HG03575 (cell line): ENCODE data around the gene MAPKAPK3.

Experiments
- ATAC-seq: cut with Tn5 transposase; IDR thresholded peaks from one replicate; pipeline ENCODE4 v1.9.1; 2021; ENCODE audit not compliant: unreplicated experiment, insufficient number of reproducible peaks, low FRiP score; ENCODE audit errors: extremely low read depth

The MAPKAPK3 gene

DNA sequence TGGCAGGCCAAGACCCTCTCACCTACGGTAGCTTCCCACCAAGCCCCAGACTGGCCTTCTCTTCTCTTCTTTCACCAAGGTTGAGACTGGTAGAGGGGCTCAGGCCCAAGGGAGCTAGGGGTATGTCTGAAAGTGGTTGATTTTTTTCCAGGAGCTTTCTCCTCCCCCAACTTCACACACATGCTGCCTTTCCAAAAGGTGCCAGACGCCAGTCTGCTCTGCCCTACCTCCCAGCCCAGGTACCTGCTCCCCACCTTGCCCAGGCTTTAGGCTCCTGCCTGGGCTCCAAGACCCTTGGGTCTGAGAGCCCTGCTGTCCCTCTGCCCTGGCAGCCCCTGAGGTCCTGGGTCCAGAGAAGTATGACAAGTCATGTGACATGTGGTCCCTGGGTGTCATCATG, 28.4 kb downstream of the MAPKAPK3 start:
- no peak for ATAC-seq

DNA sequence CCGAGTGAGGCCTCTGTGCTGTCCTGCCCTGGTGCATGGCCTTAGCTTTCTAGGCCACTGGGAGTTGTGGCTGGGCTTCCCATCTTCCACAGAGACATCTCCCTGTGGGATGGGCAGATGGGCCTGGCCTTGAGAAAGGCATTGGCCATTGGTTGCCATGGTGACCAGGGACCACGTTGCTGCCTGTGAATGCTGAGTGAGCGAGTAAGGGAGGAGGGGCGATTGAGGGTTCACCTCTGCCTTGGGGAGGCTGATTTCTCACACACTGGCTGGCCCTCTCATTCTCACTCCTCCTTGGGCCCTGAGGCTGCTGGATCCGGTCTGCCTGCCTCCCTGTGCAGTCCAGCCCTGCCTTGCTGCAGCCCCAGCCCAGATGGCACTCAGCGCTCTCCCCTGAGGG, 31.4 kb downstream of the MAPKAPK3 start:
- ATAC-seq, result no peak

DNA sequence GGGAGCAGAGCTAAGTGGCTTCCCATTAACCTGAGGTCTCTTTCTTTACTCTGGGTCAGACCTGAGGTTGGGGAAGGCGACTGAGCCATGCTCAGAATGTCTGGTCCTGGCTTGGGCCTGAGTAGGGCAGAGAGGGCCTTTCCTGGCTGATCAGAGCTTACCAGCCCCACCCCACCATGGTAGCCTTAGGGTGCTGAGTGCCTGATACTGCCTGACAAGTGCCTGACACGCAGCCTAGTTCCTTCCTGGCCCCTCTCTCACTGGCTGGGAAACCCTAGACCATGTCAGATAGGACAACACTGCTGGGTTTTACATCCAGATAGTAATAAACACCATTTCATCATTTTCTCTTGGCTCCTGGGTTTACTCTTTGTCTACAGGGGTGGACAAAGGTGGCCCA, 32.0 kb downstream of the MAPKAPK3 start:
- no peak for ATAC-seq

DNA sequence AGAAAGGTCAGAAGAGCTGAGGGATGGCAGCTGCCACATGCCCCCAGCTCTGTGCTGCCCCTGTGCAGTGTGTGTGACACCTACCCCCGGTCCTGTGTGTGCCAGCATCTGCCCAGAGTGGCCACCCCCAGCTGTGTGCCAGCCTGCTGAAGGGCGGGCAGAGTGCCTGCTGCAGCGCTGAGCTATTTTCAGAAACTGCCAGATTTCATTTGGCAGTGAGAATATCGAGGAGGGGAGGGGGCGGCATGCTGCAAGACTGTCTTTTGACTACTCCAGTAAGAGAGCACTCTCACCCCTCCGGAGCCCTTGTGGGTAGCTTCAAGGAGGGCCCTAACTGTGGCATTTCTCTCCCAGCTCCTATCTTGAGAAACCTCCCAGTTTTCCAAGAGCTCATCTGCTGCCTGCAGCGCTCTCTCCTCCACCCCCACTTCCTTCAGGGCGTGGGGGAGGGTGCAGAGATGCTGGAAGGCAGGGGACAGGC, 32.5 kb downstream of the MAPKAPK3 start:
- ATAC-seq, result no peak

DNA sequence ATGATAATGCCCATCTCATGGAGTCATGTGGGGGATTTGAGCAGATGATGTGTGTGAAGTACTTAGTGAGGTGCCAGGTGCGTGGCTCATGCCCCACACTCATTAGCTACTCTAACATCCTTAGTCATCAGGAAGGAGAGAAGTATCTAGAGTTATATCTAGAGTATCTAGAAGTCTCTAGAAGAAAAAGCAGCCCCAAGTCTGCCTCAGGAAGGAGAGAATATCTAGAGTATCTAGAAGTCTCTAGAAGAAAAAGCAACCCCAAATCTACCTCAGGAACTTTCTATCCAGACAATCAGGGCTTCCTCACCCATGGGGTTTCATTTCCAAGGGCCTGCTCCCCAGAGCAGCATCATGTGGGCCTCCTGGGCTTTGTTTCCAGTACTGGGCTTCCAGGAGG, 33.1 kb downstream of the MAPKAPK3 start:
- no peak for ATAC-seq

DNA sequence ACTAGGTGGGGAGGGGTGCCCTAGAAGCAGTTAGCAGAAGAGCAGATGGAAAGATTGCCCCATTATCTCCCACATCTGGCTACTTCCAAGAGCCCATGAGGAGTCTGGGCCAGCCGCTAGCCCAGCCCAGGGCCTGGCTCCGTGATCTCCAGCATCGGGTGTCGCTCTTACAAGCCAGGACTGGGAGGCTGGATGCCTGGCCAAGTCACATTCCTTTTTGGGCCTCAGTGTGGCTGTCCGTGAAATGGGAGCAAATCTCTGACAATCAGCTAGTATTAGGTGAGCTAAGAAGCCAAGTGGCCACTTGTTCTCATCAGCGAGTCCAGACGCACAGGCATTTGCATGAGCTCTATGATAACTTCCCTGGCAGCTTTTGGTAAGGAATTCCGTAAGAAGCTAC, 34.5 kb downstream of the MAPKAPK3 start:
- ATAC-seq, result no peak

DNA sequence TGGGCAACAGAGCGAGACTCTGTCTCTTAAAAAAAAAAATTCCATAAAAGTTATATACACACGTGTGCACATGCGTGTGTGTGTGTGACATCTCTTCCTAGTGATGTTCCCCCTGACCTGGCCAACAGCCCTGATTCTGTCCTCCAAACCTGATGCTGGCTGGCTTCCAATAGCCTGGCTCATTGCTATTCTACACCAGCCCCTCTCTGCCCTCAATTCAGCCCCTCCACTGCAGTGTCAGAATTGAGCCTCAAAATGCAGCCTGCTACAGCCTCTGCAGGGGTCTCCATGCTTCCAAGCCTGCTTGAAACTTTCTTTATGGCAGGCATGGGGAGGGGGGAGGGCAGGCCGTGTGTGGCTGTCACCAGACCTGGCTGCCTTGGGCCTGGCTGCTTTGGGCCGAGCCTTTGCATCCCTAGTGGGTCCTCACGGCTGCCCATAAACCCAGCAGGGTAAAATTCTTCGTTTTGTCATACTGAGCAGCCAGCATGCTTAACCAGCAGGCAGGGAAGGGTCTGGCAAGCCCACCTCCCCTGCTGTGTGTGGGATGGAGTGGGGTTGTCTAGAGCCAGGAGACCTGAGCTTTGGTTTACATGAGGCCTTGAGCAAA, 35.1 kb downstream of the MAPKAPK3 start:
- ATAC-seq, result no peak

DNA sequence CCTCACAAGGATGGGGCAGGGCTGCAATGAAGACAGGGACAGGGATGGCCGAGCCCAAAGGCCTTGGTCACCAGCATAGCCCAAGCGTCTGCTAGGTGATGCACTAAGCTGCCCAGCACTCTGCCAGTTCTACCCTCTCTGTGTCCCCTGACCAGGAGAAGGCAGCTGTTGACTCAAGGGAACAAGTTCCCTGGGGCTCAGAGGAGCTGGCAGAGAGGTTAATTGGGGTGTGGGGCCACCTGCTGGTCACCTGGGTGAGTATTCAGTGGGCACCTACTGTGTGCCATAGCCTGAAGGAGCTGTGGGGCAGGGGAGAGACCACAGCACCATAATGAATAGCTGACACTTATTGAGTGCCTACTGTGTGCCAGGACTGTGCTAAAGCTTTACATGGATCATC, 35.8 kb downstream of the MAPKAPK3 start:
- ATAC-seq, result no peak

DNA sequence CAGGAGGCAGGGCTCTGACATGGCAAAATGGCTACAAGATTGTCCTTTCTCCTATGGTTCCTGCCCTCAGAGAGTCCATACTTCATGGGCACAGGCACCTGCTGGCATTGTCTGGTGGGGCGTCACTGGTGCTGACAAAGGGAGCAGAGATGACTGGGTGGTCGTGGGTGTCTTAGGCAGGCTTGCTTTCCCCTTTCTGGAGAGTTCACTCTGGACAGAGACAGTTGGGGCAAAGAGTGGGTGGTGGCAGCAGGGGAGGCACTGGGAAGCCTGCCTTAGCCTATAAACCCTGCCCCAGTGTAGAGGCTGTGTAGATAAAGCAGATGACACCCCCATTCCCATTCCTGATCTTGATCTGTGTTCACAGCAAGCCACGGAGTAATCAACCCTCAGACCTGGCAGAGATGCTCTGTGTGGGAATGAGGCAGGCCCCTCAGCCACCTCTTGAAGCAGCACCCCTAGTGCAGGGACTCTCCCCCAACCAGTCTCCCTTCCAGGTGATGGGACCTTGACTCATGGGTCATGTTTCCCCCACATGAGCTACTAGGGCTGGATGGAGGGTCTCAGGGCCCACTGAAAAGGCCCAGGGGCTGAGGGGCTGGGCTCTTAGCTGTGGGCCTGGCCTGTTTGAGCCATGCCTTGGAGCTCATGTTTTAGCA, 37.1 kb downstream of the MAPKAPK3 start:
- no peak for ATAC-seq

DNA sequence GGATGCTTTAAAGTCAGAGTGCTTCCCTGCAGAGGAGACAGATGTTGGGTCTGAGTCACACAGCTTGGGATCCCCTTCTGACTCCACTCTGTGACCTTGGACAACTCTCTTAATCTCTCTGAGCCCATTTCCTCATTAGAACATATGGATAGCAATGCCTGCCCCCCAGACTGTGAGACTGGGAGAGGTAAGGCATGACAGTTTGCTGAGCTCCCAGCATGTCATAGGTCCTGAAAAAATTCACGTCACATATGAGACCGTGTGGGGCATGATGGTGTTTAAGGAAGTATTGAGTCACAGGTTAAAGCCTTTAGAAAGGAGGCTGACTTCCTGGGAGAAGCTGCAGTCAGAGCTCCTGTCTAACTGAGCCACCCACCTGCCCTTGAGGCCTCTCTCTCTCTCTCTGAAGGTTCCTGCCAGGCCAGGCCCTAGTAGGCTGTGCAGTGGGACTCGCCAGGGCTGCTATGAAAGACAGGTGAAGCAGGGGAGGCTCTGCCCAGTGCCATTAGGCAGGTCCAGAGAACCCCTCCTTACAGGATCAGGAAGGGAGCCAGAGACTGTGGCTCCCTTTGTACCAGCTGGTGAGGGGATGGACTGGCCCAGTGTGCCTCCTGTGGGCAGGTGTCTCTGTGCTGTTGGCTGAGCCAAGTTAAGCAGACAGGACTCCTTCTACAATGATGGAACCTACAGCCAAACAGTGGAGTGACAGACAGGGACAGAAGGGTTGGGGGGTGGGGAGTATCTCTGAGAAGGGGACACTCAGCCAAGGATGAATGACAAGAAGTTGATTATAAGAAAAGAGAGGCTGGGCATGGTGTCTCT, 38.3 kb downstream of the MAPKAPK3 start:
- ATAC-seq, result no peak

DNA sequence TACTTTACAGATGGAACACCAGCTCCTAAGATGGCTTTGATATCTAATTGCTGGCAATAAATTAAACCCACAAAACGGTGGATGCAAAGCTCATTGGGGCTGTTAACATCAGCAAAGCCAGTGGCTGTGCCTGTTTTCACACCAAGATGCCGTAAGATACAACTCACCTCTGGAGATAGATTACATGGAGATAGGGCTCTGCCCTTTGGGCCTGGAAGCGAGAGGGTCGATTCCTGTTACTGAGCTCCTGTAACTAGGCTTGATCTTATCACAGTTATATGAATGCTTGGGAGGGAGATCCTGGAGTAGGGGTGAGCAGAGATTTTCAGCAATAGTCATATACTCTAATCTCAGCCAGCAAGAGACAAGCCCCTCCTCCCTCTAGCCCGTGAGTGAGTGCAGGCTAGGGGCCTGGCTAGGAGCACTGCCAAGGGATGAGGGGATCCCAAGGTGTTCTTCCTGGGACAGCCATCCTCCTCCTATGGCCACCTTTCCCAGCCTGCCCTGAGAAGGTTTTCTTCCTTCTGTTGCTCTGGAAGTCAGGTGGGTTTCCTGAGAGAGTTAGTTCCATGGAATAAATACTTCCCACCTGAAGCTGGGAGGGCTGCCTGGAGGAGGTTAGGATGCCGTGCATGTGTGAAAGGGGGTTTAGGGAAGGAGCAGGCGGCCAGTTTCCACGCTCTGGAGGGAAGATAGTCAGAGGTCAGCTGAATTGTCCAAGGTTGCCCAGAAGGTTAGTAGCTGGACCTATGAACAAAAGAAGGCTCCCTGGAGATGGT, 39.7 kb downstream of the MAPKAPK3 start:
- no peak for ATAC-seq

DNA sequence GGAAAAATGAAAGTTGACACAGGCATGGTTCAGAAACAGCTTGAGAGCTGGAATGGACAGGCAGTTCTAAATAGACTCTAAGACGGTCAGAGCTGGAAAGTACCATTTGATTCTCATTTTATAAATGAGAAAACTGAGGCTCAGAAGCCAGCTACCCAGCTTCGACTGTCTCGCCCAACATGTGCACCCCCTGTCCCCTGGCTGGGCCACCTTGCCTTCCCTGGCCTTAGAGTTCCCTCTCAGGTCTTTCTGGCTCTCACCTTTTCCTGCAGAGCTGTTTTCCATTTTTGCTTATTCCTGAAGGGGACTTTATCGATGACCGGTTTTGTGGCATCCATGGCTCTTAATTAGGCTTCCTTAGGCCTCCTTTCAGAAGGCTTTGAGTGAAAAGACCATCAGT, 40.5 kb downstream of the MAPKAPK3 start:
- ATAC-seq, result no peak

DNA sequence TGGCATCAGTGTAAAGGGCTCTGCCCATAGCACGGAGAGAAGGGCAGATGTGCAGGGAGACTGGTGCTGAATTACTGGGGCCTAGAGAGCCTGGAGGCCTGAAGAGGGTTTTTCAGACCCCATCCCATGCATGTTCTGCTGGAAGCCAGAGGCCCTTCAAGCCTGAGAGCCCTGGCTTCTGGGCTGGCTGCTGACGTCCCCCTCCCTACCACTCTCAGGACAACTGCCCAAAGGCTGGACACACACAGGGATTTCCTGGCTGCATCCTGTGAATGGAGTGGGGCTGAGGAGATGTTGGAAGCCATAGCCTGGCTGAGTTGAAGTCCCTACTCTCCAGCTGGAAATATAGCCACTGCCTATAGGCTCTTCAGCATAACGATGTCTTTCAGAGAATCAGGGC, 40.9 kb downstream of the MAPKAPK3 start:
- no peak for ATAC-seq

DNA sequence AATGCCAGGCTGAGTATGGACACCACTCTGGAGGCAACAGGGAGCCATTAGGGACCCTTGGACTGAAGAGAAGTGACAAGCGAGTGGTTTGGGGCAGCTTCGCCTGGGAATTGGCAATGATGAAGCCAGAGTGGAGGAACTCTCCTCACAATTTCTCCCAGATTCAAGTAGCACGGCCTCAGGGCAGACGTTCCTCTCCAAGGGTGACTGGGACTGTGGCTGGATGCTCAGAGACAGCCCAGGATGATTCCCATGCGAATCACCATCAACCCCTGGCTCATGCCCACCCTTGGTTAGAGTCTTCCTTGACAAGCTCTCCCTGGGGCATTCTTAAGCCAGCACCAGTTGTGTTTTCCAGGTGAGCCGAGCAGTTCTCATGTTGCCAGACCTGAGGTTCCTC, 41.5 kb downstream of the MAPKAPK3 start:
- no peak for ATAC-seq

DNA sequence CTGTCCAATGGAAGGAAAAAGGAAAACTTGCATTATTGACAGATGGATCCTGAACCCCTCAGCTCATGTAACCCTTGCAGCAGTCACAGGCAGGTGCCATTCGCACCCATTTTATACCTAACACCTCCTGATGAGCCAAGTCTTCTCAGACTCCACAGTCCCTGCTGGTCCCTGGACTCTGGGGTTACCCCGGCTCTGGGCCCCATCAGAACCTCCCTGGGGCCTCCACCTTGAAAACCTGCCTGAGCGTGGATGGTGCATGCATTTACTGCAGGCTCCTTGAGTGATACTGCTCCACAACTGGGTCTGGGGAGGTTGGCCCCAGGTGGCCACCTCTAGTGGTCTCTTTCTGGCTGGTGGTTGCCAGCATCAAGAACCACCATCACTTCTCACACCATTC, 41.9 kb downstream of the MAPKAPK3 start:
- no peak for ATAC-seq

DNA sequence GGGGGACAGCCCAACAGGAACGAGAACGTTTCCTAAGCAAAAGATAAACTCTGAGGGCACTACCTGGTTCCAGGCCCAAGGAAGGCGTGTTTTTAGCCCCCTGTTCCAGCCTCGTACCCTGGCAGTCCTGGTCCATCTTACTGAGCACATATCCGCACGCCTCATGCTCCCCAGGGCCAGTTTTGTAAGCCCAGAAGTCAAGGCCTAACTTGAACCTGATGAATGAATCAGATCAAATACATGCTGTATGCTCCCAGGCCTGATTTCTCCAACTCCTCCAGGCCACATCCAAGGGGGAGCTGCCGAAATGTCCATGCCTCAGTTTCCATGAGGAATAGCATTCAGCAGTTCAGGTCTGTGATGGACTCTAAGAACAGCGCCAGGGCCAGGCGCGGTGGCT, 43.4 kb downstream of the MAPKAPK3 start:
- no peak for ATAC-seq

DNA sequence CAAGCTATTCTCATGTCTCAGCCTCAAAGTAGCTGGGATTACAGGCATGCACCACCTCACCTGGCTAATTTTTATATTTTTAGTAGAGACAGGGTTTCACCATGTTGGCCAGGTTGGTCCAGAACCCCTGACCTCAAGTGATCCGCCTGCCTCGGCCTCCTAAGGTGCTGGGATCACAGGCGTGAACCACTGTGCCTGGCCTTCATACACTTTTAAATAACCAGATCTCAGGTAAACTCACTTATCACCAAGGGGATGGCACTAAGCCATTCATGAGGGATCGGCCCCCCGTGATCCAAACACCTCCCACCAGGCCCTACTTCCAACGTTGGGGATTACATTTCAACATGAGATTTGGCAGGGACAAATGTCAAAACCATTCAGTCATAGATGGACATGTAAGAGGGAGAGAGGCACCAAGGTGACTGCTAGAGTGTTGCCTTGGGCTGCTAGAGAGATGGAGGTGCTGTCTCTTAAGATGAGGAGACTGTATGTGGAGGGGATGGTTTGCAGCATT, 44.4 kb downstream of the MAPKAPK3 start:
- no peak for ATAC-seq

DNA sequence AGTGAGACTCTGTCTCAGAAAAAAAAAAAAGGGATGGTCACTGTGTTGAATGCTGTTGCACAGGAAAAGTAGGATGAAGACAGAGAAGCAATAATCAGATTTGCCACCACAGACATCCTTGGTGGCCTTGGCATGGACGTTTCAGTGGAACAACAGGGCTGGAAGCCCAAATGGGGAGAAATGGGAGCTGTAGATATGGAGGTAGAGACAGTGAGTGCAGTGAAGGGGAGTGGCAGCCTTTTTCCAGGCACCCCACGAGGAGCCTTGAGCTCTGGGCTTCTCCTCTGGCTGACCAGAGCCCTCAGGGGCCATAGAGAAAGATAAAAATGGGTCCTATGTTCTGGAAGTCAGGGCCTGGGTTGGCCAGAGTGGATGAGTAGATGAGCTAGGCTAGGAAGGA, 45.5 kb downstream of the MAPKAPK3 start:
- no peak for ATAC-seq

DNA sequence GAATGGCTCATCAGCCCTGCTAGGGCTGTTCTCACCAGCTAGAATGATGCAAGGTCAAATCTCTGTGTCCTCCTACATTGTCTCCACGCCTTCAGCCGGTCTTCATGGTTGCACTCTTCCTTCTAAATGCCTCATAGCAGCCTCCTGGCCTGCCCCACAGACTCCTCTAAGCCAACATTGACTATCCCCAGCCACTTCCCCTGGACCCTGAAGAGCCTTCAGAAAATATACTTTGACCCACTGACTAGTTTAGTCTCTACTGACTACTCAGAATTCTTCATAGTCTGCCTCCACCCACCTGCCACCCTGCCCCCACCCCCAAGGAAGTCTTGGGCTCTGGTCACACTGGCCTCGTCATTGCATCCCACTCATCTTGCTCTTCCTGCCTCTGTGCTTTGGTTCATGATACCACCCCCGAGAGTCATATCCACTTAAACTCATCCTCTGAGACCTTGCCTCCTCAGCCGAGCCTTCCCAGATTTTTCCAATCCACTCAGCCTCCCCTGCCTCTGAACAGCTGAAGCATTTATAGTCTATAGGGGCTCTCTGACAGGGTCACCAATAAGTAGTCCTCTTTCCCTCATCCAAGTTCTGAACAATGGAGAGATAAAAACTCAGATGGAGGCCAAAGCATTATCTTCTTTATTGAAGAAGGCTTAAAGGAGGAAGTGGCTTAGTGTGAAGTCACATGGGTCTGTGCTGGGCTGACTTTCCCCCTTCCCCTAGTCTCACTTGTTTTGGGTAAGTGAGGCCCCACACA, 48.3 kb downstream of the MAPKAPK3 start:
- no peak for ATAC-seq
